Measurements from ENCODE around the gene AQP9. TPM values are rescaled to one million over a fixed set of nuclear protein-coding genes. Genes with fewer than 3 reads are reported as not detected.
A peak's percentile ranks its signal among the peaks of the same experiment; 100 is the strongest.

AQP9 gene
- total and polyA plus RNA-seq, 2 of the 8 experiments (the other 6 are each of a cell fraction or from before 2014, with no cell fraction given): not detected

DNA sequence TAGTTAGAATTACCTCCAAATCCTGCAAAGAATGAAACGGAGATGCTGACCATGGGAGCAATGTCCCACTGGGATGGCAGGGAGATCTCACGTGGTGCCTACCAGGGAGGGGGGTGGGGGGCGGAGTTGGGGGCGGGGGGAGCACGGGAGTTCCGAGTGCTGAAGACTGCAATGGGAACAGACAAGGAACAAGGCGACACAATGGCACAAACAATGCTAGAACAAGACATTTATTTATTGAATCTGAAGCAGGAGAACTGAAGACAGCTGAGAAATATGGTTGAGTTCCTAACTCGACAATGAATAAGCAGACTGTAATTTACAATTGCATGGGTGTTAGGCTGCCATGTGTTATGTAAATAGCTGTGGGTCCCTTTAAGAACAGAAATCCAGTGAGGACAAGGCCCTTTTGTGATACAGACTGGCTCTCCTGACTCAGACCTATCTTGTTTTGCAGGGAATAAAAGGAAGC lies 91.2 kb downstream of the AQP9 start:
- no peak for DNase-seq (ENCODE audit: low read depth in 1 of 2, low spot score in 2 of 2)
- H3K4me2 ChIP-seq (ENCODE audit: insufficient read depth in 1 of 2, low read depth in 2 of 2, low read length in 2 of 2): peak overlapping the region; percentile 65 to 71
- no peaks in the 10 kb centered on the region for H3K27me3 ChIP-seq (replicated peaks in 1 of 4; ENCODE audit: control insufficient read depth in 3 of 4, extremely low read depth in 1 of 4, insufficient read depth in 3 of 4, low read length in 3 of 4)
- peak overlapping the region in 3 of 4 experiments; percentile 14 to 47 (median 24); a peak in 3 of 8 replicates for H3K4me3 ChIP-seq (ENCODE audit: extremely low read depth in 1 of 4, insufficient read depth in 2 of 4, low read depth in 3 of 4, low read length in 4 of 4)
- no peak overlapping the region for H3K4ac ChIP-seq (replicated peaks; ENCODE audit: insufficient read length, low read depth, low read length)
- H2BK12ac ChIP-seq (ENCODE audit: low read depth, low read length): no peak overlapping the region
- no peak overlapping the region for H2AK5ac ChIP-seq (ENCODE audit: low read depth, low read length)
- H3K14ac ChIP-seq (ENCODE audit: insufficient read length): no peak overlapping the region
- H2BK15ac ChIP-seq (ENCODE audit: low read length): no peak overlapping the region
- no peak overlapping the region for H3K23ac ChIP-seq (ENCODE audit: insufficient read length)
- H3K56ac ChIP-seq (replicated peaks; ENCODE audit: insufficient read length, low read depth, low read length): no peak overlapping the region
- 7% methylated on average over 8 of the region's 8 CpGs; no CpG with 5 or more reads in 1 of the 2 experiments for WGBS, 2 experiments (ENCODE audit: extremely low coverage in 1 of 2, insufficient coverage in 1 of 2, insufficient read length in 1 of 2, insufficient replicate concordance in 2 of 2, low coverage in 1 of 2, low lambda C conversion rate in 2 of 2, missing lambda C conversion rate in 1 of 2)
- no peak overlapping the region for H2AFZ ChIP-seq (ENCODE audit: low read length)
- H4K5ac ChIP-seq (ENCODE audit: insufficient read length, low read depth, low read length): no peak overlapping the region
- H3K36me3 ChIP-seq (ENCODE audit: control insufficient read depth in 2 of 4, insufficient read depth in 4 of 4, low read length in 3 of 4): no peaks in the 10 kb centered on the region
- no peak overlapping the region for H2BK20ac ChIP-seq (ENCODE audit: low read length)
- no peaks in the 10 kb centered on the region for H4K20me1 ChIP-seq (replicated peaks in 1 of 2; ENCODE audit: control insufficient read depth in 1 of 2, insufficient read depth in 2 of 2, low read length in 2 of 2)
- ChIA-PET POLR2A (ENCODE audit: partially characterized antibody) (no interaction called here), CTCF (ENCODE audit: partially characterized antibody) (interaction anchor here (0.8 to 2.2 kb wide), 8 partner anchors 11 to 636 kb away, joined by 3 to 12 read pairs (median 3); no protein-coding TSS in a partner anchor)
- no peaks in the 10 kb centered on the region for H3K9me3 ChIP-seq (ENCODE audit: insufficient read depth in 2 of 2, low read depth in 1 of 2, low read length in 1 of 2)
- H3K79me2 ChIP-seq (ENCODE audit: control insufficient read depth in 1 of 2, insufficient read depth in 2 of 2, low read length in 2 of 2): no peaks in the 10 kb centered on the region
- H4K8ac ChIP-seq (ENCODE audit: extremely low read depth, insufficient read depth, low read length): no peak overlapping the region
- peaks cover 2% of the 10 kb centered on the region for H3K23me2 ChIP-seq (ENCODE audit: low read depth, low read length)
- no peak overlapping the region for H2BK5ac ChIP-seq (ENCODE audit: low read depth, low read length)
- H3K27ac ChIP-seq (ENCODE audit: low read depth, low read length): no peak overlapping the region
- TF ChIP-seq POU5F1 (IDR thresholded peaks at IDR 0.05; ENCODE audit: low read depth, low read length) (no peak), KDM1A (IDR thresholded peaks at IDR 0.05; ENCODE audit: borderline replicate concordance, low read length) (no peak), CBX8 (IDR thresholded peaks at IDR 0.05; ENCODE audit: borderline replicate concordance, low read depth, low read length) (no peak), SIX5 (IDR thresholded peaks at IDR 0.05; ENCODE audit: low read depth, low read length) (no peak)
- peaks cover 8 to 18% (median 12%) of the 10 kb centered on the region in 4 experiments; a peak in 6 of 7 replicates for H3K4me1 ChIP-seq (replicated peaks in 1 of 4; ENCODE audit: control insufficient read depth in 3 of 4, insufficient read depth in 4 of 4, low read length in 3 of 4)
- H3K18ac ChIP-seq (ENCODE audit: extremely low read depth, low read length): no peak overlapping the region
- H3K79me1 ChIP-seq (ENCODE audit: low read depth, low read length): no peaks in the 10 kb centered on the region
- peak; percentile 19 for FAIRE-seq
- no peak overlapping the region for H2BK120ac ChIP-seq (replicated peaks; ENCODE audit: low read depth, low read length)
- no peak overlapping the region for H3K9ac ChIP-seq (replicated peaks in 1 of 4; ENCODE audit: extremely low read depth in 1 of 4, low read depth in 3 of 4, low read length in 3 of 4)
- no peak overlapping the region for H4K91ac ChIP-seq (replicated peaks; ENCODE audit: insufficient read length, low read length)
